GM12874 (cell line): ENCODE measurements around the gene ABCC1.

Experiments
- CTCF ChIP-seq: IDR thresholded peaks from 2 replicates; pipeline ENCODE4 v1.5.1; 2011; ENCODE audit warnings: low read depth, mild to moderate bottlenecking, control low read depth, low read length, moderate library complexity; ENCODE audit not compliant: insufficient read depth

ABCC1 gene

DNA sequence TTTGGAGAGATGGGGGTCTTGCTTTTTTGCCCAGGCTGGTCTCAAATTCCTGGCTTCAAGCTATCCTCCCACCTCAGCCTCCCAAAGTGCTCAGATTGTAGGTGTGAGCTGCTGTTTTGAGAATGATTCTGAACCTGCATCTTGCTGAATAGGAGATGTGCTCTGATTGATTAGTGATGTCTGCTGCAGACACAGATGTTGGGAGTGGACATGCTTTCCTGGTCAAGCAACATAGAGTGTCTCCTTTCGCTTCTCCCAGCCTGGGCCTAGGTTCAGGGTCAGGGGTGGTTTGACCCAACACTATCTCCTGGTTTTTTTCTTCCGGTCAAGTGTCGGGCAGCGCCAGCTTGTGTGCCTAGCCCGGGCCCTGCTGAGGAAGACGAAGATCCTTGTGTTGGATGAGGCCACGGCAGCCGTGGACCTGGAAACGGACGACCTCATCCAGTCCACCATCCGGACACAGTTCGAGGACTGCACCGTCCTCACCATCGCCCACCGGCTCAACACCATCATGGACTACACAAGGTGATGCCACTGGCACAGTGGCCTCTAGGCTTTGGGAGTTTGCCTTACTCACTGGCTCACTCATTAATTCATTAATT, 188.7 kb downstream of the ABCC1 start:
- no peak for TF ChIP-seq CTCF

- TF ChIP-seq CTCF, result no peak
Measured at GRCh38 chr16:16139061-16139460, 189.6 kb downstream of the ABCC1 start.

- TF ChIP-seq CTCF, result no peak
Measured at GRCh38 chr16:16139806-16140205, 190.4 kb downstream of the ABCC1 start.

GRCh38 chr16:16140537-16140936, 191.1 kb downstream of the ABCC1 start:
- no peak for TF ChIP-seq CTCF

- TF ChIP-seq CTCF, result no peak
Measured at GRCh38 chr16:16141141-16141540, 191.7 kb downstream of the ABCC1 start.

DNA sequence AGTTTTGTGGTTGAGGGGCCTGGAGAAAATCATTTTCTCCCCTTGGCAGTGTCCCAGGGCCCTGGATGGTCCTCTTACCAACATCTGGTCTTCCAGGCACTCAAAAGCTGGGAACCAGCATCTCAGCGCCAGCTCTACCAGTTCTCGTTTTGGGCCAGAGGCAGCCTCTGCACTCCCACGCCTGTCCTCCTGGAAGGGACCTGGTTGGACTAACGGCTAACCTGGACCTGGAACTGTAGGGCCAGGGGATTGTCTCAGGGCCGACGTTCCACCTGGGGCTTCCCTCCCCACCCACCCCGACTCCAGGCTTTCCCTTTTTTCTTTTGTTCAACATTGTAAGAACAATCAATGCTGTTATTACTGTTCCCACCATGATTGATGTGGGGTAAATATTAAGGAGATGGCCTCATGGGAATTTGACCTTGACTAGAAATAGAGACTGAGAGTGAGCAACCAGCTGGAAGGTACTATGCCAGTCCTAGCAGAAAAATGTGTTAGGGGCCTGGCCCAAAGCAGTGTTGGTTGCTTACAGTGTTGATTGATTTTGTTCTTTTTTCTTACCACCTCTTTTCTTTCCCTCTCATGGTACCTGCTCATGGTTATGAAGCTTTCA, 192.5 kb downstream of the ABCC1 start:
- no peak for TF ChIP-seq CTCF

GRCh38 chr16:16143038-16143763, 193.8 kb downstream of the ABCC1 start:
- TF ChIP-seq CTCF, result peak; percentile 51; the same call in 1 of the 2 replicates
